Panc1 (cell line): ENCODE results near the gene VWA2. TPM values are rescaled to one million over a fixed set of nuclear protein-coding genes. Genes with fewer than 3 reads are reported as not detected.
A peak's percentile ranks its signal among the peaks of the same experiment; 100 is the strongest.

Source experiments
- ATAC-seq: fragments of 200-7000 bp; cut with Tn5 transposase; 2 replicates; pipeline ENCODE4 v1.9.1; 2020; ENCODE audit warnings: mild to moderate bottlenecking, moderate library complexity
- BruUV-seq: library from RNA; stranded (reverse); fragments of 400-500 nt; replicated peaks from 2 replicates; lab custom pipeline; 2021; lab: Mats Ljungman, UMichigan
- CTCF ChIA-PET: fragments of 300-600 bp; sonication (Branson Sonifier 250); formaldehyde crosslinking; loops from one replicate; lab custom pipeline; 2022; ENCODE audit warnings: antibody characterized with exemption; lab: Charles Lee
- POLR2A ChIA-PET: fragments of 300-600 bp; sonication (Branson Sonifier 250); formaldehyde crosslinking; loops from one replicate; lab custom pipeline; 2022; ENCODE audit warnings: antibody characterized with exemption; lab: Charles Lee
- DNase-seq: peaks from one replicate; pipeline ENCODE4 v3.0.0-alpha.2; 2010; ENCODE audit warnings: low read depth, low spot score
- H3K27ac ChIP-seq: 2 replicates; pipeline ENCODE4 v1.5.1; 2011; ENCODE audit warnings: mild to moderate bottlenecking, low read length, inconsistent platforms
- H3K27me3 ChIP-seq: fragments of 200-500 bp; sonication (Bioruptor generic); 2 replicates; pipeline ENCODE4 v1.6.0; 2014; ENCODE audit warnings: low read length, inconsistent platforms; ENCODE audit not compliant: control insufficient read depth, insufficient read depth
- H3K36me3 ChIP-seq: fragments of 200-500 bp; sonication (Bioruptor generic); 2 replicates; pipeline ENCODE4 v1.5.1; 2014; ENCODE audit warnings: inconsistent platforms, mild to moderate bottlenecking, low read length, moderate library complexity; ENCODE audit not compliant: control insufficient read depth, insufficient read depth
- H3K4me1 ChIP-seq: 2 replicates; pipeline ENCODE4 v1.5.1; 2011; ENCODE audit warnings: inconsistent platforms, mild to moderate bottlenecking, low read length, moderate library complexity; ENCODE audit not compliant: control insufficient read depth, insufficient read depth
- H3K4me3 ChIP-seq, 2 experiments: 2 replicates each; pipeline ENCODE4 v1.5.1; 2011 to 2012; ENCODE audit warnings: low read depth in 2 of 2, low read length in 2 of 2, mild to moderate bottlenecking in 2 of 2, inconsistent platforms in 1 of 2, moderate library complexity in 1 of 2
- H3K9me3 ChIP-seq: fragments of 200-500 bp; sonication (Bioruptor generic); 2 replicates; pipeline ENCODE4 v1.5.1; 2014; ENCODE audit warnings: low read depth, mild to moderate bottlenecking, inconsistent platforms, low read length, moderate library complexity; ENCODE audit not compliant: control insufficient read depth, insufficient read depth
- POLR2AphosphoS5 ChIP-seq: IDR thresholded peaks from 2 replicates; pipeline ENCODE4 v1.6.1; 2012; ENCODE audit warnings: mild to moderate bottlenecking, low read depth, low read length, moderate library complexity
- SIN3A ChIP-seq: IDR thresholded peaks from 2 replicates; pipeline ENCODE4 v1.6.1; 2012; ENCODE audit warnings: low read depth, mild to moderate bottlenecking, low read length, moderate library complexity, borderline replicate concordance; ENCODE audit not compliant: insufficient read depth
- TCF7L2 ChIP-seq: IDR thresholded peaks from 2 replicates; pipeline ENCODE4 v1.6.1; 2011; ENCODE audit warnings: mild to moderate bottlenecking, low read depth, low read length, inconsistent platforms
- in situ Hi-C: cut with HindIII; loops from 2 replicates; pipeline ENCODE4 v1.10.0; 2016; ENCODE audit warnings: low sequenced_read_pairs, low pct_unique_long_range_greater_than_20kb
- intact Hi-C: fragments of 100-400 bp; cut with micrococcal nuclease; formaldehyde crosslinking; loops from one replicate; pipeline ENCODE4 v1.10.0; 2022; ENCODE audit not compliant: unreplicated experiment
- total RNA-seq: library from RNA; stranded (reverse); gene quantifications from one replicate; pipeline ENCODE4 v1.2.1, GENCODE V29; 2021; ENCODE audit not compliant: unreplicated experiment
- TF ChIP-seq, protein P1 (sequence below): fragments of 450-650 bp; IDR thresholded peaks from 2 replicates; pipeline ENCODE4 v1.5.1; 2017; ENCODE audit warnings: mild to moderate bottlenecking
- TF ChIP-seq, protein P2 (sequence below), 2 experiments: IDR thresholded peaks; 2 replicates each; pipeline ENCODE4 v1.6.1; 2011 to 2012; ENCODE audit warnings: low read depth in 2 of 2, control low read depth in 1 of 2, low read length in 1 of 2, mild to moderate bottlenecking in 1 of 2, moderate library complexity in 1 of 2; ENCODE audit not compliant: insufficient read depth in 1 of 2

The VWA2 gene
- total RNA-seq, 1 experiment from 2014 or later: 0.77 TPM

DNA sequence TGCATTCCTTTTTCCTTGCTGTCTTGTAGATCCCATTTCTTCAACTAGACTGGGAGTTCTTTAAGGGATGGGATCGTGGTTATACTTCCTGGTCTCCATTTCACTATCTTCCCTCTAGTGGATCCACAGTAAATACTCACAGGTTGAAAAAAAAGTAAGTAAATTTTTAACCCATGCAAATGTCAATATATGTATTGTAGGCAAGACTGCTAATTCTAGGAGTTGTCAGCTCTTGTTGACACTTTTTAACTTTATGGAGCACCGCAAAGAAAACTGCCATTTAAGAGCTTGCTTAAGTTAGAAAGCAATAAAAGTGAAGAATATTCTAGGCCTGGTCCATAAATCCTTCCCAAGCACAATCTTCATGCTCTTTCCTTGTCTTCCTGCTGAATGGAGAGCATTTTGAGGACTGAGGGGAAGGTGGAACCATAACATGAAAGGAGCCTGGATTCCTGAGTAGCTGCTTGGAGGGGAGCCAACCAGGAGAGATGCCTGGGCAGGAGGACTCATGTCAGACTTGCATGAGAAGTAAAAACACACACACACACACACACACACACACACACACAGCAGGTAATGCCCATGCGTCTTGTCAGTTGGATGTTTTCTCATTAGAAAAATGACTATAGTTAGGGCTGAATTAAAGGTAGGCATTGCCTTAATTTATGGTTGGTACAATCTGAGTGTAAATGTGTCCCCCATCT is 32.2 kb downstream of the VWA2 start:
- Histone ChIP-seq H3K4me1 (peaks cover 10% of the 10 kb centered on the region), H3K27ac (no peak overlapping the region), H3K4me3 (no peak overlapping the region), H3K9me3 (no peaks in the 10 kb centered on the region), H3K36me3 (no peaks in the 10 kb centered on the region), H3K27me3 (no peaks in the 10 kb centered on the region)
- TF ChIP-seq, protein P1, sequence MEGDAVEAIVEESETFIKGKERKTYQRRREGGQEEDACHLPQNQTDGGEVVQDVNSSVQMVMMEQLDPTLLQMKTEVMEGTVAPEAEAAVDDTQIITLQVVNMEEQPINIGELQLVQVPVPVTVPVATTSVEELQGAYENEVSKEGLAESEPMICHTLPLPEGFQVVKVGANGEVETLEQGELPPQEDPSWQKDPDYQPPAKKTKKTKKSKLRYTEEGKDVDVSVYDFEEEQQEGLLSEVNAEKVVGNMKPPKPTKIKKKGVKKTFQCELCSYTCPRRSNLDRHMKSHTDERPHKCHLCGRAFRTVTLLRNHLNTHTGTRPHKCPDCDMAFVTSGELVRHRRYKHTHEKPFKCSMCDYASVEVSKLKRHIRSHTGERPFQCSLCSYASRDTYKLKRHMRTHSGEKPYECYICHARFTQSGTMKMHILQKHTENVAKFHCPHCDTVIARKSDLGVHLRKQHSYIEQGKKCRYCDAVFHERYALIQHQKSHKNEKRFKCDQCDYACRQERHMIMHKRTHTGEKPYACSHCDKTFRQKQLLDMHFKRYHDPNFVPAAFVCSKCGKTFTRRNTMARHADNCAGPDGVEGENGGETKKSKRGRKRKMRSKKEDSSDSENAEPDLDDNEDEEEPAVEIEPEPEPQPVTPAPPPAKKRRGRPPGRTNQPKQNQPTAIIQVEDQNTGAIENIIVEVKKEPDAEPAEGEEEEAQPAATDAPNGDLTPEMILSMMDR: no peak
- TF ChIP-seq TCF7L2: no peak
- TF ChIP-seq, protein P2, sequence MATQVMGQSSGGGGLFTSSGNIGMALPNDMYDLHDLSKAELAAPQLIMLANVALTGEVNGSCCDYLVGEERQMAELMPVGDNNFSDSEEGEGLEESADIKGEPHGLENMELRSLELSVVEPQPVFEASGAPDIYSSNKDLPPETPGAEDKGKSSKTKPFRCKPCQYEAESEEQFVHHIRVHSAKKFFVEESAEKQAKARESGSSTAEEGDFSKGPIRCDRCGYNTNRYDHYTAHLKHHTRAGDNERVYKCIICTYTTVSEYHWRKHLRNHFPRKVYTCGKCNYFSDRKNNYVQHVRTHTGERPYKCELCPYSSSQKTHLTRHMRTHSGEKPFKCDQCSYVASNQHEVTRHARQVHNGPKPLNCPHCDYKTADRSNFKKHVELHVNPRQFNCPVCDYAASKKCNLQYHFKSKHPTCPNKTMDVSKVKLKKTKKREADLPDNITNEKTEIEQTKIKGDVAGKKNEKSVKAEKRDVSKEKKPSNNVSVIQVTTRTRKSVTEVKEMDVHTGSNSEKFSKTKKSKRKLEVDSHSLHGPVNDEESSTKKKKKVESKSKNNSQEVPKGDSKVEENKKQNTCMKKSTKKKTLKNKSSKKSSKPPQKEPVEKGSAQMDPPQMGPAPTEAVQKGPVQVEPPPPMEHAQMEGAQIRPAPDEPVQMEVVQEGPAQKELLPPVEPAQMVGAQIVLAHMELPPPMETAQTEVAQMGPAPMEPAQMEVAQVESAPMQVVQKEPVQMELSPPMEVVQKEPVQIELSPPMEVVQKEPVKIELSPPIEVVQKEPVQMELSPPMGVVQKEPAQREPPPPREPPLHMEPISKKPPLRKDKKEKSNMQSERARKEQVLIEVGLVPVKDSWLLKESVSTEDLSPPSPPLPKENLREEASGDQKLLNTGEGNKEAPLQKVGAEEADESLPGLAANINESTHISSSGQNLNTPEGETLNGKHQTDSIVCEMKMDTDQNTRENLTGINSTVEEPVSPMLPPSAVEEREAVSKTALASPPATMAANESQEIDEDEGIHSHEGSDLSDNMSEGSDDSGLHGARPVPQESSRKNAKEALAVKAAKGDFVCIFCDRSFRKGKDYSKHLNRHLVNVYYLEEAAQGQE (IDR thresholded peaks at IDR 0.05; ENCODE audit: insufficient read depth in 1 of 2, low read depth in 2 of 2, low read length in 1 of 2): no peak
- no peak for TF ChIP-seq SIN3A
- no peak for TF ChIP-seq POLR2AphosphoS5
- intact Hi-C loops (no loop called here), in situ Hi-C loops (no loop called here)
- peak; percentile 35; the same call in 1 of the 2 replicates for ATAC-seq
- CTCF ChIA-PET: no interaction called here
- no peak for DNase-seq
- POLR2A ChIA-PET: no interaction called here
- no TSS peak for BruUV-seq

DNA sequence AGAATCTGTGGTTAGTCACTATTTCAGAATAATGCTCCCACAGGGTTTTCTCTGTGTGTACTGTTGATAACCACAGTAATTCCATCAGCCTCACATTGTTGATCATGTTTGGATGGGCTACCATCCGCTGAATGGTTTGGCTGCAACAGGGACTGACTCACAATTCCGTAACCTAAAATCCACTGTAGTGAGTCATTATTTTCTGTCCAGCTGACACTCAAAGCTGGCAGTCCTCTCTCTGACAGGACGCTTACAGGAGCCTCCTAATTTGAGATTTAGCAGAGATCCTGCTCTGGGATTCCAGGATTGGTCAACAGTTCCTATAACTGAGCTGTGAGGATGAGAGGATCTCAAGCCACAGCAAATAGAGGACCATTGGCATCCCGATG is 32.7 kb downstream of the VWA2 start:
- no peaks in the 10 kb centered on the region for H3K27me3 ChIP-seq
- ATAC-seq (peak; percentile 88), DNase-seq (peak; percentile 88)
- in situ Hi-C loops: no loop called here
- BruUV-seq: no TSS peak
- intact Hi-C loops: no loop called here
- POLR2A ChIA-PET: no interaction called here
- CTCF ChIA-PET: no interaction called here
- H3K36me3 ChIP-seq: no peaks in the 10 kb centered on the region
- no peak overlapping the region for H3K4me3 ChIP-seq
- no peak for TF ChIP-seq TCF7L2
- TF ChIP-seq, protein P1: no peak
- no peak for TF ChIP-seq SIN3A
- TF ChIP-seq POLR2AphosphoS5: no peak
- no peaks in the 10 kb centered on the region for H3K9me3 ChIP-seq
- no peak overlapping the region for H3K27ac ChIP-seq
- H3K4me1 ChIP-seq: peaks cover 10% of the 10 kb centered on the region
